DMS114 treated with DMSO at 0.1 percent for 48 hours (cell line): ENCODE measurements around the gene BCAN.

Source experiments
- DNase-seq: peaks from one replicate; lab custom pipeline; 2025; ENCODE audit not compliant: unreplicated experiment; lab: John Stamatoyannopoulos, UW

Gene BCAN

DNA sequence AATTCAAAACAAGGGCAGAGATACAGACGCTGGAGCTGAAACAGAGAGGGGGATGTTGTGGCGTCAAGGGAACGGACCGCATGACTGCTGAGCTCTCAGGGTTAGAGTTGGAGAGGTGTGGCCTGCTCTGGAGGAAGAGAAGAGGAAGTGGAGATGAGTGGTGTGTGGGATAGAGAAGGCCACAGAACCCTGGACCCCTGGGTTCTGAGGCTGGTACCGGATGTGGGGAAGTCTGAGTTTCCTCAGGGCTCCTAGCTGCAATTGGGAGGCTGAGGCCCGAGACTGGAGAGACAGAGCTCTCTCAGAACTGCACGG, 1.8 kb downstream of the BCAN start:
- DNase-seq: no peak

- DNase-seq: no peak
These were observed 2.2 kb downstream of the BCAN start for GRCh38 chr1:156644146-156644545.

DNA sequence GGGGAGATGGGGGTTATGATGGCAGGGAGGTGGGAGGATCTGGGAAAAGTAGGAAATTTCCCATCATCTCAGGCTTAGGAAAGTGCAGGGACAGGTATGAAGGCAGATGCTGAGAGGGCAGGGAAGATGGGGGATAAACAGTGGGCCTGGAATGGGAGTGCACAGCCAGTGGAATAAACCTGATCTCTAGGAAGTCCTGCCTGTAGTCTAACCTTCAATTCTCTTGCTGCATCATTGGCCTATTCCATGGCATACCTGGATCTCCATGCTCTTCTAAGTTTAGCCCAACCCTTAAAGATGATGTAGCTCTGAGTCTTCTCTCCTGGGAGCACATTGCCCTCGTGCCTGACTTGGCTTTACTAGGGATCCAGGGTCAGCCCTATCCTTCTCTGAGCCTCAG, 2.7 kb downstream of the BCAN start:
- DNase-seq: no peak

DNA sequence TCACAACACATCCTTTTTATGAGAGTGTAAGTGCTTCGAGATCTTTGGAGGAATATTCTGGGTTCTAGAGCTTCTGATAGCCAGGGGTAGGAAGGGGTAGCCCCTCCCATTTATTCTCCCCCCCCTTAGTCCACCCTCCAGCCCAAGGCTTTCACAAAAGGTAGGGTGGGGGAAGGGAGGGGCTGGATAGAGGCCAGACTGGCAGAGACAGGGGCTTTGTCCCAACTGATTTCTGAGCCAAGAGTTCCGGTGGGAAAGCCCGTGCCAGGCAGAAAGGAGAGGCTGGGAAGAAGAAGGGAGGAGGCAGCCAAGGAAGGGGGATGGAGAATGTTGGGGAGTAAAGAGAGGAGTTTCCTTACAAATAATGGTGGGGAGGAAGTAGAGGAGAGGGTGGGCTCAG, 3.1 kb downstream of the BCAN start:
- DNase-seq: no peak

DNA sequence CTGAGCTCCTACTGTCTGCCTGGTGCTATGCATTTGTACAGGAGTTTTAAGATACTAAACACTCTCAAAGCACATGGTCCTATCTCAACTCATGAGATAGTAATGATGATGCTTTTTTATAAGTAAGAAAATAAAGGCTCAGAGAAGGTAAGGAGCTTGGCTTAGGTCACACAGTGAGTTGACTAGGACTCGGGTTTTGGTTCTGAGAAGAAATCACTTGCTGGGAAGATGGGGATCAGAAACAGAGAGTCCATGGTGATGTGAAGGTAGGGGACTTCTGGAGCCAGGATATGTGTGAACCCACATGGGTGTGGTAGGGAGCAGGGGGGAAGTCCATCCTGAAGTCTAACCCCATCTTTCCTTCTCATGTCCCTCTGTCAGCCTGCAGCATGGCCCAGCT, 3.7 kb downstream of the BCAN start:
- no peak for DNase-seq

DNA sequence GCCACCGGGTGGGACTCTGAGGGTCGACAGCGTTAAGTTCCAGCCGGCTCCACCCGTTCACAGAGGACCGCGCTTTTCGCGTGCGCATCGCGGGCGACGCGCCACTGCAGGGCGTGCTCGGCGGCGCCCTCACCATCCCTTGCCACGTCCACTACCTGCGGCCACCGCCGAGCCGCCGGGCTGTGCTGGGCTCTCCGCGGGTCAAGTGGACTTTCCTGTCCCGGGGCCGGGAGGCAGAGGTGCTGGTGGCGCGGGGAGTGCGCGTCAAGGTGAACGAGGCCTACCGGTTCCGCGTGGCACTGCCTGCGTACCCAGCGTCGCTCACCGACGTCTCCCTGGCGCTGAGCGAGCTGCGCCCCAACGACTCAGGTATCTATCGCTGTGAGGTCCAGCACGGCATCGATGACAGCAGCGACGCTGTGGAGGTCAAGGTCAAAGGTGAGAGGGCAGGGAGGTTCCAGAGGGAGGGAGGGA, 4.9 kb downstream of the BCAN start:
- DNase-seq: no peak

- DNase-seq: no peak
These were observed 5.4 kb downstream of the BCAN start for GRCh38 chr1:156647351-156647750.

DNA sequence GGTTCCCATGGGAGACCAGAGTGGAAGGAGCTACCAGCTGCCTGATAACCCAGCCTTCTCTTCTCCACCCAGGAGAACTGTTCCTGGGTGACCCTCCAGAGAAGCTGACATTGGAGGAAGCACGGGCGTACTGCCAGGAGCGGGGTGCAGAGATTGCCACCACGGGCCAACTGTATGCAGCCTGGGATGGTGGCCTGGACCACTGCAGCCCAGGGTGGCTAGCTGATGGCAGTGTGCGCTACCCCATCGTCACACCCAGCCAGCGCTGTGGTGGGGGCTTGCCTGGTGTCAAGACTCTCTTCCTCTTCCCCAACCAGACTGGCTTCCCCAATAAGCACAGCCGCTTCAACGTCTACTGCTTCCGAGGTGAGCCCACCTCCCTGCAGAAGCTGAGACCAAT, 6.6 kb downstream of the BCAN start:
- DNase-seq: no peak

DNA sequence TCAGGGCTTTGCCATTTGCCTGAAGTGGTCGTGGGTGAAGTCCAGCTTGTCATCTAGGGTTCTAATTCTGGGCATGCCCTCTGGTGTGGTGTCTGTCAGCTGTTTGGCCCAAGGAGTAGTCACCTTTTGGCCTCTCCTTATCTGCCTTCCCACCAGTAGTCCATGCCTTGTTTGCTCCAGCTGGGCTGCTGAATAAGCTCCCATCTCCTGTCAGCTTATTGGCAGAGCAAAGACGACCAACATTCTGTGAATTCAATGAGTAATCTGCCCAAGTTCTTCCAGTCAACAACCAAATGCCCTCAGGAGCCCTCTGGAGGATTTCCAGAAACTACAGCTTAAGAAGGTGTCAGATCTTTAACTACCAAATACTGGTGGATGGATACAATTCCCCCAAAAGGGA, 7.0 kb downstream of the BCAN start:
- DNase-seq: no peak

GRCh38 chr1:156652131-156652991, 10.4 kb downstream of the BCAN start:
- no peak for DNase-seq

DNA sequence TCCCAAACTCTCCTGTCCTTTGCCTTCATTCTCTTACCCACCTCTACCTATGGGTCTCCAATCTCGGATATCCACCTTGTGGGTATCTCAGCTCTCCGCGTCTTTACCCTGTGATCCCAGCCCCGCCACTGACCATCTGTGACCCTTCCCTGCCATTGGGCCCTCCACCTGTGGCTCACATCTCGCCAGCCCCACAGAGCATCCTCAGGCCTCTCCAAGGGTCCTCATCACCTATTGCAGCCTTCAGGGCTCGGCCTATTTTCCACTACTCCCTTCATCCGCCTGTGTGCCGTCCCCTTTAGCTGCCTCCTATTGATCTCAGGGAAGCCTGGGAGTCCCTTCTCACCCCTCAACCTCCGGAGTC, 11.1 kb downstream of the BCAN start:
- no peak for DNase-seq

DNA sequence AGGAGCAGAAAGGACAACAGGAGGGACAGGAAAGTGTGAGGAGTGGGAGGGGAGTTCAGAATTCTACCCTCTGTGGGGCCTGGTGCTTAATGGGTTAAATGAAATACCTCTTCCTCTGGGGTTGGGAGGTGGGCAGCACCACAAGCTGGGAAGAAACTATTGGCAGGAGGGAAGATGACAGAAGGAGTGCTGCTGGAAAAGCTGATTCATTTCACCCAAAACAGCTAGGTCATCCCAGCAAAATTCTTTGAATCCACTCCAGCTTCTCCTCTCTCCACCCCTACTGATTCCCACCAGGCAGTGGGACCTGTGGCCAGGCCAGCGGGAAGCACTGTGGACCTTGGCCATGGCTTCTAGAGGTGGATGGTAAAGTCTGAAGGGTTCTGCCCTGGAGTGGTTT, 12.8 kb downstream of the BCAN start:
- no peak for DNase-seq

- no peak for DNase-seq
These were observed 13.4 kb downstream of the BCAN start for GRCh38 chr1:156655151-156655903.

- DNase-seq: no peak
These were observed 14.1 kb downstream of the BCAN start for GRCh38 chr1:156655904-156656516.

GRCh38 chr1:156656806-156657740, 15.2 kb downstream of the BCAN start:
- DNase-seq: peak; percentile 51

DNA sequence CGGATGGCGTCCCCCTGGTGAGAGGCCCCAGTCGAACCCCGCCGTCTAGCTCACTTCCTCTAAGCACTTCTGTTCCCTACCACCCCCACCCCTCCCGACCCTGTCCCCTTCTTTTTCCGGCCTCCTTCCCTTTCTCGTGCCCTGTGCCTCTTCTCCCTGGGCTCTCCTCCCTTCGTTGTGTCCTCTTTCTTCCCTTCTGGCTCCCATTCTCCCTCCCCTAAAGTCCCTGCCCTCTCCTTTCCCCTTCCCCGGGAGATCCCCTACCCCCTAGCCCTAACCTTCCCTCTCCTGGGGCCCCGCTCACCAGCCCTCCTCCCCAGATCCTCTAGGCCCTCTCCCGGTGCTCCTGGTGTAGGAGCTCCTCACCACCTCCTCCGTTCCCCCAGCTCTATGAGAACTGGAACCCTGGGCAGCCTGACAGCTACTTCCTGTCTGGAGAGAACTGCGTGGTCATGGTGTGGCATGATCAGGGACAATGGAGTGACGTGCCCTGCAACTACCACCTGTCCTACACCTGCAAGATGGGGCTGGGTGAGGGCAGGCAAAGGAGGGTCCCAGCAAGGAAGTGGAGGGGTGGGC, 15.9 kb downstream of the BCAN start:
- no peak for DNase-seq

DNA sequence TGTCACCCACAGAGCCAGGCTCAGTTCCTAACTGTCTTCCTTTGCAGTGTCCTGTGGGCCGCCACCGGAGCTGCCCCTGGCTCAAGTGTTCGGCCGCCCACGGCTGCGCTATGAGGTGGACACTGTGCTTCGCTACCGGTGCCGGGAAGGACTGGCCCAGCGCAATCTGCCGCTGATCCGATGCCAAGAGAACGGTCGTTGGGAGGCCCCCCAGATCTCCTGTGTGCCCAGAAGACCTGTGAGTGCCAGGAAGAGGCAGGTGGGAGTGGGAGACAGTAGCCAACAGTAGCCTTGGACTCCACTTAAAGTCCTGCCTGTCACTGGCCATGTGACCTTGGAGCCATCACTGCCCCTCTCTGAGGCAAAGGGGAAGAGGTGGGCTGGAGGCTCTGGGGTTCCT, 16.6 kb downstream of the BCAN start:
- DNase-seq: no peak

DNA sequence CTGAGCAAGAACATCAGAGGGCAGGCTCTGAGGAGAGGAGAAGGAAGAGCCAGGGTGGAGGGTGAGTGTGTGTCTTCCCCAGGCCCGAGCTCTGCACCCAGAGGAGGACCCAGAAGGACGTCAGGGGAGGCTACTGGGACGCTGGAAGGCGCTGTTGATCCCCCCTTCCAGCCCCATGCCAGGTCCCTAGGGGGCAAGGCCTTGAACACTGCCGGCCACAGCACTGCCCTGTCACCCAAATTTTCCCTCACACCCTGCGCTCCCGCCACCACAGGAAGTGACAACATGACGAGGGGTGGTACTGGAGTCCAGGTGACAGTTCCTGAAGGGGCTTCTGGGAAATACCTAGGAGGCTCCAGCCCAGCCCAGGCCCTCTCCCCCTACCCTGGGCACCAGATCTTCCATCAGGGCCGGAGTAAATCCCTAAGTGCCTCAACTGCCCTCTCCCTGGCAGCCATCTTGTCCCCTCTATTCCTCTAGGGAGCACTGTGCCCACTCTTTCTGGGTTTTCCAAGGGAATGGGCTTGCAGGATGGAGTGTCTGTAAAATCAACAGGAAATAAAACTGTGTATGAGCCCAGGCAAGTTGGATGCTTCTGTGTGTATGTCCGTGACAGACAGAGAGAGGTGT, 17.1 kb downstream of the BCAN start:
- DNase-seq: no peak

GRCh38 chr1:156659661-156659987, 17.7 kb downstream of the BCAN start:
- no peak for DNase-seq

GRCh38 chr1:156659988-156660751, 18.3 kb downstream of the BCAN start:
- peak; percentile 92 for DNase-seq
